Activated naive CD8-positive, alpha-beta T cell treated with anti-CD3 and anti-CD28 coated beads for 36 hours (primary cell): ENCODE measurements around the gene LIN28B. TPM values are rescaled to one million over a fixed set of nuclear protein-coding genes. Genes with fewer than 3 reads are reported as not detected.

Experiments
- DNase-seq: peaks from one replicate; pipeline ENCODE4 v3.0.0; 2021
- H3K27ac Mint-ChIP-seq: one replicate; pipeline ENCODE4 v1.8.0; 2022; ENCODE audit warnings: mild to moderate bottlenecking, moderate library complexity, mixed read lengths
- H3K27me3 Mint-ChIP-seq: one replicate; pipeline ENCODE4 v1.8.0; 2022; ENCODE audit warnings: mild to moderate bottlenecking, mixed read lengths
- H3K36me3 Mint-ChIP-seq: one replicate; pipeline ENCODE4 v1.8.0; 2021; ENCODE audit warnings: mild to moderate bottlenecking, mixed read lengths
- H3K4me1 Mint-ChIP-seq: one replicate; pipeline ENCODE4 v1.8.0; 2021; ENCODE audit warnings: mixed read lengths
- H3K4me3 Mint-ChIP-seq: one replicate; pipeline ENCODE4 v1.8.0; 2022; ENCODE audit warnings: mild to moderate bottlenecking, moderate library complexity, mixed read lengths
- H3K9me3 Mint-ChIP-seq: one replicate; pipeline ENCODE4 v1.8.0; 2022; ENCODE audit warnings: mixed read lengths
- total RNA-seq, 2 experiments: library from RNA; stranded (reverse); gene quantifications; one replicate each; pipeline ENCODE4 v1.2.3, GENCODE V29; 2021

LIN28B gene, protein sequence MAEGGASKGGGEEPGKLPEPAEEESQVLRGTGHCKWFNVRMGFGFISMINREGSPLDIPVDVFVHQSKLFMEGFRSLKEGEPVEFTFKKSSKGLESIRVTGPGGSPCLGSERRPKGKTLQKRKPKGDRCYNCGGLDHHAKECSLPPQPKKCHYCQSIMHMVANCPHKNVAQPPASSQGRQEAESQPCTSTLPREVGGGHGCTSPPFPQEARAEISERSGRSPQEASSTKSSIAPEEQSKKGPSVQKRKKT
- total RNA-seq: under 1 TPM in 1 of 2 experiments, not detected in 1; 0.18 TPM

DNA sequence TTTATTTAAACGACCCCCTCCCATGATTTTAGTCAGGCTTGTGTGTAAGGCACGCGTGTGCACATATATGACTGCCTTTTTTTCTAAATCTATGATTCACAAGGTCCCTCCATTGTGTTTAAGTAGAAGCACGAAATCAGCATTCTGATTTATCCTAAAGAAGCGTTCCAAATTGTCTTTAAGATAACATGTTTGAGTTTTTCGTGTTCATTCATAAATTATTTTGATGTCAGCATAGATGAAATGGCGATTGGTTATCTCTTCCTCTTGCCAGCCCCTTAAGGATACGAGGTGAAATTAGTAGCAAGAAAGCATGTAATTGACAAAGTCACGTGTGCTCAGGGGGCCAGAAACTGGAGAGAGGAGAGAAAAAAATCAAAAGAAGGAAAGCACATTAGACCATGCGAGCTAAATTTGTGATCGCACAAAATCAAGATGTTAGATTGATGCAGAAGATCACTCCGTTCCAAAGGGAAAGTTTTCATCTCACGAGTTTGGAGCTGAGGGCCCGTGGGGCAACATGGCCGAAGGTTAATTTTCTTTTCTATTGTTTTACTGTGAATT lies at the start of gene LIN28B:
Gene LIN28B, plus strand, starts transcription at position 377 of the 564 bp plus-strand sequence. Its CDS starts 144 bp downstream, at position 521.
- peak within 1 kb of the TSS; percentile 55 for H3K4me3 Mint-ChIP-seq
- H3K9me3 Mint-ChIP-seq: peaks cover 12% of the 10 kb centered on the region
- DNase-seq: no peak
- H3K27me3 Mint-ChIP-seq: peaks cover 78% of the 10 kb centered on the region
- peaks cover 6% of the 10 kb centered on the region for H3K36me3 Mint-ChIP-seq
- H3K4me1 Mint-ChIP-seq: peaks cover 20% of the 10 kb centered on the region
- no peak within 1 kb of the TSS for H3K27ac Mint-ChIP-seq

DNA sequence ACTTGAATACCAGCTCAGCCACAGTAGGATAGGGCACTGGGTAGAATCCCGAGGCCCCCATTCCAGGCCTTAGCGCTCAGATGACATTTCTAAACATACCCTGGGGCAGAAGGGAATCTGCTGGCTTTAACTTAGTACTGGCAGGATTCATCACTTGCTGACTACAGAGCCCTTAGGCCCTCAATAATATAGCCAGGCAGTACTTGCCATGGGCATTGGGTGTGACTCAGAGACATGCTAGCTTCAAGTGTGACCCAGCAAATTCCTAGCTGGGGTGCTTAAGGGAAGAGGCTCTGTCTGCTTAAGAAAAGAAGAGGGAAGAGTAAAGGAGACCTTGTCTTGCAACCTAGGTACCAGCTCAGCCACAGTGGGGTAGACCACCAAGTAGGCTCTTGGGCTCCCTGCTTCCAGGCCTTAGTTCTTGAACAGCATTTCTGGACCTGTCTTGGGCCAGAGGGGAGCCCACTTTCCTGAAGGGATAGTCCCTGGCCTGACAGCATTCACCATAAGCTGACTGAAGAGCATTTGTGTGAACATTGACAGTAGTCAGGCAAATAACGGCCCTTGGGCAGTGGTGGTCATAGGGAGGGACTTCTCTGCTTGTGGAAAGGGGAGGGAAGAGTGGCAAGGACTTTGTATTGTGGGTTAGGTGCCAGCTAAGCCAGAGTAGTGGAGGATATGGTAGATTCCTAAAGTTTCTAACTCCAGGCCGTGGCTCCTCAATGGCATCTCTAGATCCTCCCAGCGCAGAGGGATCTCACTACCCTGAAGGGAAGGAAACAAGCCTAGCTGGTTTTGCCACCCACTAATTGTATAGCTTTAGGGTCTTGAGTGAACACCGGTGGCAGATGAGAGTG lies 48.6 kb upstream of the LIN28B start:
- Mint-ChIP-seq H3K27me3 (peaks cover 30% of the 10 kb centered on the region), H3K36me3 (no peaks in the 10 kb centered on the region), H3K4me1 (no peaks in the 10 kb centered on the region), H3K4me3 (no peak overlapping the region), H3K27ac (no peak overlapping the region), H3K9me3 (no peaks in the 10 kb centered on the region)
- DNase-seq: no peak

DNA sequence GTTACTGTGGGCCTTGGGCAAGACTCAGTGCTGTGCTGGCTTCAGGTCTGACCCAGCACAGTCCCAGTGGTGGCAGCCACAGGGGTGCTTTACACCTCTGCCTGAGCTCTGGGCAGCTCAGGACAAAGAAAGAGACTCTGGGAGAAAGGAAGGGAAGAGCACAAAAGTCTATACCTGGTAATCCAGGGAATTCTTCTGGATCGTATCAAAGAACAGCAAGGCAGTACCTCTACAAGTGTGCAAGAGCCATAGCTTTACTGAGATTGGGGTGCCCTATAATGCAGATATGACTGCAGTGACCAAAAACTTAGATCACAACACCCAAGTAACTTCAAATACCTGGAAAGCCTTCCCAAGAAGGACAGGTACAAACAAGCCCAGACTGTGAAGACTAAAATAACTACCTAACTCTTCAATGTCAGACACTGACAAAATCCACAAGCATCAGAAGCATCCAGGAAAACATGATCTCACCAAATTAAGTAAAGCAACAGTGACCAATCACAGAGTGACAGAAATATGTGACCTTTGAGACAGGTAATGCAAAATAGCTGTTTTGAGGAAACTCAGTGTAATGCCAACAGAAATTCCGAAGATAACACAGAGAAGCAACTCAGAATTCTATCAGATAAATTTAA lies 47.9 kb upstream of the LIN28B start:
- no peak for DNase-seq
- Mint-ChIP-seq H3K9me3 (no peaks in the 10 kb centered on the region), H3K27ac (no peak overlapping the region), H3K4me3 (no peak overlapping the region), H3K4me1 (no peaks in the 10 kb centered on the region), H3K27me3 (peaks cover 30% of the 10 kb centered on the region), H3K36me3 (no peaks in the 10 kb centered on the region)

DNA sequence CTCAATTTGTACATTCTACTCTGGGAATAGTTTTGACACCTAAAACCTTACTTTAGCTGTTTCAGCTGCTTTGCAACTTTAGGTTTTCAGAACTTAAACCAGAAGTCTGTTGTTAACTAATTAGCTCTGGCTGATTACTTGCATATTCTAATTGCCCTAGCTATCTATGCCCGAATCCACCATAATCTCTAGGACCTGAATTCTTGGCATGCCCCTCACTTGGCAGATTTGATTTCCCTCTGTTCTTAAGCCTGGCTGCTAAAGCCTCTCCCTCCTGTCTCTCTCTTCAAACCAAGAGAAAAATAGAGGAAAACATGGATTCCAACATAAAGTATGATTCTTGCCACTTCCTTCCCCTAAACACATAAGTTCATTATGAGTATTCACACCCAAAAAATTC lies 35.0 kb upstream of the LIN28B start:
- Mint-ChIP-seq H3K9me3 (no peaks in the 10 kb centered on the region), H3K36me3 (no peaks in the 10 kb centered on the region), H3K27ac (no peak overlapping the region), H3K4me1 (no peaks in the 10 kb centered on the region), H3K27me3 (peaks cover 25% of the 10 kb centered on the region), H3K4me3 (no peak overlapping the region)
- DNase-seq: no peak

DNA sequence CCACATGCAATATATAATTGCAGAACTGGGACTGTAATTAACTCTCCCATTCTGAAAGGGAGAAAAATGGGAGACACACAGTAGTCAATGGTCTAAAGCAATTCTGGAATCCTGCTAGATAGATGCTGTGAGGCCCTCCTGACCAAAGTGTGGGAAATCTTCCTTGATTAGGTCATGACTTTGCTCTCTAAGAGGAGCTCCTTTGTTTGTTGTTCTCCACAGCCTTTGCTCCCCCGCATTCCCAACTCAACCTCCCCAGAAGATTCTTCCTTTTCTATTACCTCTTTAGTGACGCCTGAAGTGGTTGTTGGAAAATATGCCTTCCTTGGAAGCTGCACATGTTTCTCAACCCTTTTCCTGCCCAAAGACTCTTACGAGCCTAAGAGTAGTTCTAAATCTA lies 28.8 kb upstream of the LIN28B start:
- Mint-ChIP-seq H3K4me1 (no peaks in the 10 kb centered on the region), H3K36me3 (no peaks in the 10 kb centered on the region), H3K27ac (no peak overlapping the region), H3K9me3 (no peaks in the 10 kb centered on the region), H3K4me3 (no peak overlapping the region), H3K27me3 (peaks cover 8% of the 10 kb centered on the region)
- no peak for DNase-seq

DNA sequence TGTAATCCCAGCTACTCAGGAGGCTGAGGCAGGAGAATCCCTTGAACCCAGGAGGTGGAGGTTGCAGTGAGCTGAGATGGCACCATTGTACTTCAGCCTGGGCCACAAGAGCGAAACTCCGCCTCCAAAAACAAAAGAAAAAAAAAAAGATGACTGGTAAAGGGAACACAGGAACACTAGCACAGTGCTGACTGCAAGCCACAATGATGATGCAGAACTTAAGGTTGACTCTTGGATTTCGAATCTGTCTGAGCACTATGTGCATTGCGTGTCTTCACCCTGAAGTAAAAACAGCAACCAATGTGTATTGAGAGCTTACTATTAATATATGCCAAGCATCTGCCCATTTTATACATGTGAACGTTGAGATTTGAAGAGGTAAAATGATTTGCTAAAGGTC lies 27.6 kb upstream of the LIN28B start:
- Mint-ChIP-seq H3K27ac (no peak overlapping the region), H3K36me3 (no peaks in the 10 kb centered on the region), H3K4me1 (no peaks in the 10 kb centered on the region), H3K27me3 (peaks cover 8% of the 10 kb centered on the region), H3K4me3 (no peak overlapping the region), H3K9me3 (no peaks in the 10 kb centered on the region)
- DNase-seq: no peak

DNA sequence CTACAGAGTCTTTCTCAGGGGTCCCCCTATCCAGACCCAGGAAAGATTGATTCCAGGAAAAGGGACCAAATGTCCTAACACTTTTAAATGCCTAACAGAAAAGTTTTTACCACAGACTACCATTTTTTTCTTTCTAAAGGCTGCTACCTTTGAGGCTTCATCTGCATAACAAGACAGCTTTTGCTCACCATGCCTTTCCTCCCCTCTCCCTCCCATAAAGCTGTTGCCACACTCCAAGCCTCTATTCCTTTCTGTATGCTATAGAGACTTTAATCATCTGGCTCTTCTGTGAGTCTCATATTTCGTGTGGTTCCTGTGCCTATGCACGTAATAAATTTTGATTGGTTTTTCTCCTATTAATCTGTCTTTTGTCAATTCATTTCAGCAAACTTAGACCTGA lies 26.0 kb upstream of the LIN28B start:
- Mint-ChIP-seq H3K4me1 (no peaks in the 10 kb centered on the region), H3K27ac (no peak overlapping the region), H3K36me3 (no peaks in the 10 kb centered on the region), H3K27me3 (peaks cover 6% of the 10 kb centered on the region), H3K9me3 (no peaks in the 10 kb centered on the region), H3K4me3 (no peak overlapping the region)
- DNase-seq: no peak

DNA sequence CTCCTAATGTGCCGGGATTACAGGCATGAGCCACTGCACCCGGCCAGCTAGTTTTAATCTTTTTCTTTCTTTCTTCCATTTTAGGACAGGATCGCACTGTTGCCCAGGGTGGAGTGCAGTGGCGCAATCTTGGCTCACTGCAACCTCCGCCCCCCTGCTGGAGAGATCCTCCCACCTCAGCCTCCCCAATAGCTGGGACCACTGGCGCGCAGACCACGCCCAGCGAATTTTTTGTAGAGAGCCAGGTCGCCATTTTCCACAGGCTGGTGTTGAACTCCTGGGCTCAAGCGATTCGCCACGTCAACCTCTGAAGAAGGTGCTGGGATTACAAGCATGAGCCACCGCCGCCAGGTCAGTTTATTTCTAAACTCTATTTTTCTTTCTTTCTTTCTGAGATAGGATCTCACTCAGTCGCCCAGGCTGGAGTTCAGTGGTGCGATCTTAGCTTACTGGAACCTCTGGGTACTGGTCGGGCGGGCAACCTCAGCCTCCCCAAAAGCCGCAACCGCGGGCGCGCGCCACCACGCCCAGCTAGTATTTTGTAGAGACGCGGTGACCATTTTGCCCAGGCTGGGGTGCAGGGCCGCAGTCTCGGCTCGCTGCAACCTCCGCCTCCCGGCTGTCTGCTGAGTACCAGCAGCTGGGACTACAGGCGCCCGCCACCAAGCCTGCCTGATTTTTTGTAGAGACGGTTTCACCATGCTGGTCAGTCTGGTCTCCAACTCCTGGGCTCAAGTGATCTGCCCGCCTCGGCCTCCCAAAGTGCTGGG lies 20.0 kb upstream of the LIN28B start:
- H3K27ac Mint-ChIP-seq: no peak overlapping the region
- H3K36me3 Mint-ChIP-seq: no peaks in the 10 kb centered on the region
- no peaks in the 10 kb centered on the region for H3K9me3 Mint-ChIP-seq
- no peak for DNase-seq
- no peak overlapping the region for H3K4me3 Mint-ChIP-seq
- H3K27me3 Mint-ChIP-seq: peaks cover 39% of the 10 kb centered on the region
- H3K4me1 Mint-ChIP-seq: peaks cover 6% of the 10 kb centered on the region

DNA sequence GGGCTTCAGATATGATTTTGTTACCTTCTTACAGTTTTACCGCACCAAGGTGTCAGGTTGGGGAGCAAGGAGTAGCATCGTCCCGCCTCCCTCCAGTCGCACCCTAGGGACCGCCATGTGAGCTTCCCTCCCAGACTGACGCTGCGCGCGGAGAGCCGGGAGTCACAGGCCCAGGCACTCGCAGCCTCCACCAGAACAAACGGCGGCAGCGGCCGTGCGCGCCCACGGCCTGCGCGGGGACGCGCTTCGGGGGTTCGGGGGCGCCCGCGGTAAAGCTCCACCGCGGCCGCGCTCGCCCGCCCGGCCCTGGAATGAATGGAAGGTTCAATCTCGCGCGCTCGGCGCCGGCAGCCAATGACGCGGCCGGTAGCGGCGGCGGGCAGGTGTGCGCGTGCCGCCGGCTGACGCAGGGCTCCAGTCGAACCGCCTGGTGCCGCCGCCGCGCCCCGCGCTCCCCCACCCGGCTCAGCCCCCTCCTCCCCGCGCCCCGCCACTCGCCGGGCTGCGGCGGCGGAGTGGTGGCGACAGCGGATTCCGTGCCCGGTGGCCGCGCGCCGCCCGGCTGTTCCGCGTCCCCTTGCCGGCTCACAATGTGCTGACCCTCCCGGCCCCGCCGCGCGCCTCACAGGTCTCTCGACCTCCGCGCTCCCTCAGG lies 16.5 kb upstream of the LIN28B start:
- Mint-ChIP-seq H3K27me3 (peaks cover 52% of the 10 kb centered on the region), H3K9me3 (no peaks in the 10 kb centered on the region), H3K36me3 (no peaks in the 10 kb centered on the region), H3K27ac (no peak overlapping the region), H3K4me1 (peaks cover 6% of the 10 kb centered on the region), H3K4me3 (no peak overlapping the region)
- no peak for DNase-seq

DNA sequence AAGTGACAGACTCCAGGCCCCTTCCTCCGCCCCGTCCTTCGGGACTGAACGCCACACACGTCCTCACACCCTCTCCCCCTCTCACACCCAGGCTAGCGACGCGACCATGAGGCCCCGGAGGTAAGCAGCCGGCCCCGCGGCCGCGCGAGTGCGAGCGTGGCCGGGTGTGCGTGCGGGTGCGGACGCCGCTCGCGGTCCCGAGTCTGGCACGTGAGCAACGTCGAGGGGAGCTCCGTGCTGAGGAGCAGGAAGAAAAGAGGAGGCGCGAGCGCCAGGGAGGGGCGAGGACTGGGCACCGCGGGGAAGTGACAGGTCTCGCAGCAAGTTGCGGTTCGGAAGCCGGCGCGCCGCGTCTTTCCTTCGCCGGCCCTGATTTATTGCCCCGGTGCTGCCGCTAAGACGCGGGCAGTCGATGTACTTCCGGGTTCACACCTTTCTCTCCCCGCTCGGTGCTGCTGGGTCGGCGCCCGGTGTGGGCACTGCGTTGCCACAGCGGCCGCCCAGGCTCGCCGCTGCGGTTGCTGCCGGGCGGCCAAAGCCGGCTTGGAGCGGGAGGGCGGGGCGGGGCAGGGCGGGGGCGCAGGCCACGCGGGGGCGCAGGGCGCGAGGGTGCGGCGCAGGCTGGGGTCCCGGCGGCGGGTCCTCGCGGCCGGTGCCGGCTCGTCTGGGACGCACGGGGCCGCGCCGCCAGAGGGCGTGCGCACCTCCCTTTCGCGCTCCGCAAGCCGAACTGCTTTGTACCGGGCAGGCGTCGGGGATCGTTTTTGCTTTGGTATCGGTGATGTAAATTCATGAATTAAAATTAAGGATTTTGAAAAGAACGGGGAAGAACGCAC lies 15.8 kb upstream of the LIN28B start:
- H3K4me1 Mint-ChIP-seq: peaks cover 6% of the 10 kb centered on the region
- DNase-seq: peak; percentile 56
- H3K4me3 Mint-ChIP-seq: peak overlapping the region; percentile 57
- peaks cover 47% of the 10 kb centered on the region for H3K27me3 Mint-ChIP-seq
- H3K27ac Mint-ChIP-seq: no peak overlapping the region
- no peaks in the 10 kb centered on the region for H3K36me3 Mint-ChIP-seq
- no peaks in the 10 kb centered on the region for H3K9me3 Mint-ChIP-seq

DNA sequence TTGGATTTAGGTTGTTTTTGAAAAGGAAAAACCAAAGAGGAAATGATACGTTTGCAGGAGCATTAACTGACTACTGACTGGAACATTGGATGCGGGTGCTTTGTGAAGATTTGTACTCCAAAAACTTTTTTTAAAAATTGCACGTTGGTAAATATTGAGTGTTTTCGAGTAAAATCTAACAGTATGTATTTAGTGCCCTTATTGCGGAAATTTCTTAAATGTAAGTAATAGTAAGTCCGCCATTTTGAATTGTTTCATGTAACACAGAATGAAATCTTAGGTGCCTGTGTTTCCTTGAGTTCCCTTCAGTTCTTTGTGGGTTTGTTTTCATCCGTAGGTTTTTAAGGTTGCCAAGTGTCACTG lies 15.2 kb upstream of the LIN28B start:
- Mint-ChIP-seq H3K4me1 (peaks cover 6% of the 10 kb centered on the region), H3K27me3 (peaks cover 41% of the 10 kb centered on the region), H3K4me3 (peak overlapping the region; percentile 57), H3K9me3 (no peaks in the 10 kb centered on the region), H3K36me3 (no peaks in the 10 kb centered on the region), H3K27ac (no peak overlapping the region)
- no peak for DNase-seq

DNA sequence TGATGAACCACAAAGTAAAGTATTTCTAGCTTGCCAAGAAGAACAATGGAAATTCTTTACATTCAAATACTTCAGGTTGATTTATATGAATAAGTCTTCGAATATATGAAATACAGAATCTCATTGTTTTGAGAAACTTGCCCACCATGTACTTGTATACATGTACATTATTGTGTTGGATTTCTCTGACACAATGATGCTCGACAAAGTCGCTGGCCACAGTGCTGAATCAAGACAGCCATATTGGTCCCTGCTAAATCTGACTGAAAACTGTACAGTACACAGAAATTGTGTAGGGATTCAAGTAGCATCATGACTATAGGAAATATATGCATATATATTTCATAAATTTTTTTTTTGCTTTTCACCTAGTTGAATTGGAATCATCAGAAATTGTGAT lies 13.1 kb upstream of the LIN28B start:
- H3K4me3 Mint-ChIP-seq: no peak overlapping the region
- H3K27ac Mint-ChIP-seq: no peak overlapping the region
- H3K4me1 Mint-ChIP-seq: peaks cover 6% of the 10 kb centered on the region
- no peaks in the 10 kb centered on the region for H3K36me3 Mint-ChIP-seq
- H3K9me3 Mint-ChIP-seq: no peaks in the 10 kb centered on the region
- DNase-seq: no peak
- H3K27me3 Mint-ChIP-seq: peaks cover 36% of the 10 kb centered on the region

DNA sequence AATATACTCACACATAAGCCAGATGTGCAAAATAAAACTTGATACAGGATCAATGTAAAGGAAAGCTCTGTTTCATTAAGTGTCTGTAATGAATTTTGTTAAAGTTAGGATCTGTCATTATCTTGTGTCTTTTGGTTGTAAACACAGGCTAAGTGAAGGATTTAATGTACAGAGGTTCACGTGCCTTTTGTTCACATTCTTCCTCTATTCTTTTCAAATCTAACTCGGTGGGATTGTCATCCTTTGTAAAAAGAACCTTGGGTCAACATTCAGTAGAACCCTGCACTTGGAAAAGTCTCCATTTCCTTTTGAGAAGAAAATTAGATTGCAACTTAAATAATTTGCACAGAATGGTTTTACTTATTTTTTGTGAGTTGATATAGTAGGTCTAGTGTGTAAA lies 7.7 kb upstream of the LIN28B start:
- Mint-ChIP-seq H3K27me3 (peaks cover 41% of the 10 kb centered on the region), H3K36me3 (peaks cover 3% of the 10 kb centered on the region), H3K4me3 (no peak overlapping the region), H3K27ac (no peak overlapping the region), H3K4me1 (peaks cover 2% of the 10 kb centered on the region), H3K9me3 (peaks cover 3% of the 10 kb centered on the region)
- DNase-seq: no peak
